HepG2 (cell line): ENCODE data around the gene SRSF4. TPM values are rescaled to one million over a fixed set of nuclear protein-coding genes. Genes with fewer than 3 reads are reported as not detected.

Experiments used
- ARNT ChIP-seq: fragments of 450-650 bp; IDR thresholded peaks from 2 replicates; pipeline ENCODE4 v1.6.1; 2017
- EEA1 ChIP-seq: sonication (generic); formaldehyde crosslinking; IDR thresholded peaks from 2 replicates; pipeline ENCODE4 v1.5.1; 2020; ENCODE audit warnings: mild to moderate bottlenecking, missing genetic modification reagents, borderline replicate concordance
- HNRNPL ChIP-seq: fragments of 200-400 bp; formaldehyde crosslinking; IDR thresholded peaks from 2 replicates; pipeline ENCODE4 v1.6.1; 2017; ENCODE audit warnings: mild to moderate bottlenecking, low read depth, low read length
- ISL2 ChIP-seq: sonication (generic); formaldehyde crosslinking; IDR thresholded peaks from 2 replicates; pipeline ENCODE4 v1.5.0; 2020; ENCODE audit warnings: missing genetic modification reagents
- JUND ChIP-seq: sonication (generic); formaldehyde crosslinking; IDR thresholded peaks from 2 replicates; pipeline ENCODE4 v1.8.0; 2022; ENCODE audit warnings: mild to moderate bottlenecking, missing genetic modification reagents
- KMT2B ChIP-seq: IDR thresholded peaks from 2 replicates; pipeline ENCODE4 v1.6.1; 2016; ENCODE audit warnings: missing genetic modification reagents, missing compliant biosample characterization
- MAFG ChIP-seq: sonication (generic); formaldehyde crosslinking; IDR thresholded peaks from 2 replicates; pipeline ENCODE4 v1.5.1; 2020; ENCODE audit warnings: mild to moderate bottlenecking, missing genetic modification reagents
- ONECUT2 ChIP-seq: sonication (generic); formaldehyde crosslinking; IDR thresholded peaks from 2 replicates; pipeline ENCODE4 v1.4.0; 2020; ENCODE audit warnings: missing genetic modification reagents
- POGZ ChIP-seq: sonication (generic); formaldehyde crosslinking; IDR thresholded peaks from 2 replicates; pipeline ENCODE4 v1.4.0; 2020; ENCODE audit warnings: mild to moderate bottlenecking, missing genetic modification reagents
- RFXANK ChIP-seq: IDR thresholded peaks from 2 replicates; pipeline ENCODE4 v1.6.1; 2016
- TCF7L2 ChIP-seq: IDR thresholded peaks from 2 replicates; pipeline ENCODE4 v1.6.1; 2011; ENCODE audit warnings: mild to moderate bottlenecking, low read depth, low read length, moderate library complexity
- ZFYVE20 ChIP-seq: sonication (generic); formaldehyde crosslinking; IDR thresholded peaks from 2 replicates; pipeline ENCODE4 v1.8.0; 2023; ENCODE audit warnings: low read depth, mild to moderate bottlenecking, moderate library complexity, missing genetic modification reagents, borderline replicate concordance
- ZNF224 ChIP-seq: sonication (generic); formaldehyde crosslinking; IDR thresholded peaks from 2 replicates; pipeline ENCODE4 v1.5.0; 2020; ENCODE audit warnings: mild to moderate bottlenecking, missing genetic modification reagents
- ZNF232 ChIP-seq: sonication (generic); formaldehyde crosslinking; IDR thresholded peaks from 2 replicates; pipeline ENCODE4 v1.4.0; 2020; ENCODE audit warnings: missing genetic modification reagents, borderline replicate concordance
- ZNF468 ChIP-seq: sonication (generic); formaldehyde crosslinking; IDR thresholded peaks from 2 replicates; pipeline ENCODE4 v1.8.0; 2022; ENCODE audit warnings: mild to moderate bottlenecking, moderate library complexity, missing genetic modification reagents
- ZNF557 ChIP-seq: sonication (generic); formaldehyde crosslinking; IDR thresholded peaks from 2 replicates; pipeline ENCODE4 v1.4.0; 2020; ENCODE audit warnings: missing genetic modification reagents
- ZNF567 ChIP-seq: sonication (generic); formaldehyde crosslinking; IDR thresholded peaks from 2 replicates; pipeline ENCODE4 v1.8.1; 2023; ENCODE audit warnings: mild to moderate bottlenecking, missing genetic modification reagents, borderline replicate concordance
- ZNF629 ChIP-seq: sonication (generic); formaldehyde crosslinking; conservative IDR thresholded peaks from 2 replicates; pipeline ENCODE4 v1.5.0; 2020; ENCODE audit warnings: missing genetic modification reagents
- polyA plus RNA-seq, 8 experiments: library from polyadenylated mRNA; depleted of rRNA in 3 of 8; stranded (reverse) in 7 of 8; unstranded in 1 of 8; fragments of >200 nt; fragmentation: Illumina TruSeq in 4 of 8; extraction: Trizol in 4 of 8; gene quantifications; 2 replicates each; pipeline versions ENCODE4 v1.2.1 to v1.2.3, GENCODE V29; 2011 to 2016; ENCODE audit warnings: low read depth in 4 of 8, missing spikeins in 1 of 8, mixed read lengths in 1 of 8; ENCODE audit not compliant: insufficient read depth in 1 of 8
- total RNA-seq, 5 experiments: library from RNA; depleted of rRNA; stranded (reverse); fragments of >200 nt; fragmentation: Illumina TruSeq; extraction: Trizol; gene quantifications; 2 replicates each; pipeline ENCODE4 v1.2.3, GENCODE V29; 2016; ENCODE audit warnings: low read depth in 1 of 5
- TF ChIP-seq, protein P1 (sequence below): sonication (generic); formaldehyde crosslinking; IDR thresholded peaks from 2 replicates; pipeline ENCODE4 v1.4.0; 2020; ENCODE audit warnings: missing genetic modification reagents
- TF ChIP-seq, protein P2 (sequence below): sonication (generic); formaldehyde crosslinking; IDR thresholded peaks from 2 replicates; pipeline ENCODE4 v1.4.0; 2020; ENCODE audit warnings: missing genetic modification reagents
- TF ChIP-seq, protein P3 (sequence below): sonication (generic); formaldehyde crosslinking; IDR thresholded peaks from 2 replicates; pipeline ENCODE4 v1.5.0; 2020; ENCODE audit warnings: mild to moderate bottlenecking, missing genetic modification reagents
- TF ChIP-seq, protein P4 (sequence below): IDR thresholded peaks from 2 replicates; pipeline ENCODE4 v1.4.0; 2020; ENCODE audit warnings: mild to moderate bottlenecking, missing genetic modification reagents

Gene SRSF4
- total and polyA plus RNA-seq, 2 of the 13 experiments (the other 11 are each of a cell fraction or from before 2014, with no cell fraction given): 37.7 to 50.9 TPM

DNA sequence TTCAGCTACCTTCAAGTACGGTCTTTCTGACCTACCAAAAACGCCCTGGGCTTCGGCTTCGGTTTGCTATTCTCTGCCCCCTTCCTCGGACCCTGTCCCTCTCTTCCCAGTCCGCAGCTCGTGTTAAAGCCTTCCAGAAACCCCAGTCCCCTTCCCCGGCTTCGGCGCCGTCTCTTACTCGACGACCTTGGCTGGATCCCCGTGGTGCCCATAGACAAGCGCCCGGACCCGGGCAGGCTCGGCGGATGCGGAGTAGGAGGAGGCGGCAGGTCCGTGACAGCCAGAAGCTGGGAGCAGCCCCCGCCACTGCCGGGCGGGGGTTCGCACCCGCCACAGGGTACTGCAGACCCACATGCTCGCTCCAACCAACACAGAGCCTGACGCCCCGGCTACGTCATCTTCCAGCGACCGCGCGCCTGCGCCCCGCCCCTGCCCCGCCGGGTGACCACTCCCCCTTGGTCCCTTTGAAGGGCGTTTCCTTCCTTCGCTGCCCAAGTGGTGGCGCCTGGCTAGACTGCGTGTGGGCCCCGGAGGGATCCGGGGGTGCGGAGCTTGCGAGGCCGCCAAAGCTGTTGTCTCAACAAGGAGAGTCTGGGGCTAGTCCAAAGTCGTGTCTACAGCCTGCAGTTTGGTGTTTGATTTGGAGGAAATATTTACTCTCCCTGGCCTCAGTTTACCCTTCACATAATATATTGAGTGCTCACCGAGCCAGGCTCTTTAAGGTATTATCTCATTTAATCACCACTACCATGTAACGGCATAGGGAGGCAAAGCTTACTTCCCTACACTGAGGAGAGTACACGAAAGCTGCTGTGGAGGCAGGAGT is 49.1 kb upstream of the SRSF4 start, which contains the start of gene MECR (continued):
- TF ChIP-seq ZNF224 (CRISPR knock-in tag) (no peak), JUND (CRISPR knock-in tag) (no peak), ISL2 (CRISPR knock-in tag) (peak; percentile 57; the same call in 1 of the 2 replicates), ZNF567 (CRISPR knock-in tag) (peak; percentile 68; the same call in 1 of the 2 replicates), ARNT (no peak), EEA1 (CRISPR knock-in tag) (no peak), KMT2B (CRISPR knock-in tag) (peak; percentile 91), ZFYVE20 (no peak), MAFG (CRISPR knock-in tag) (no peak), RFXANK (CRISPR knock-in tag) (no peak), ZNF468 (CRISPR knock-in tag) (no peak), ZNF629 (CRISPR knock-in tag) (no peak), TCF7L2 (no peak), ZNF557 (CRISPR knock-in tag) (no peak), ZNF232 (CRISPR knock-in tag) (peak; percentile 23; the same call in 1 of the 2 replicates), ONECUT2 (no peak), POGZ (peak; percentile 66), HNRNPL (0 out of 2 replicates have a peak, but pooled peaks have one; percentile 26)
- TF ChIP-seq, protein P1, sequence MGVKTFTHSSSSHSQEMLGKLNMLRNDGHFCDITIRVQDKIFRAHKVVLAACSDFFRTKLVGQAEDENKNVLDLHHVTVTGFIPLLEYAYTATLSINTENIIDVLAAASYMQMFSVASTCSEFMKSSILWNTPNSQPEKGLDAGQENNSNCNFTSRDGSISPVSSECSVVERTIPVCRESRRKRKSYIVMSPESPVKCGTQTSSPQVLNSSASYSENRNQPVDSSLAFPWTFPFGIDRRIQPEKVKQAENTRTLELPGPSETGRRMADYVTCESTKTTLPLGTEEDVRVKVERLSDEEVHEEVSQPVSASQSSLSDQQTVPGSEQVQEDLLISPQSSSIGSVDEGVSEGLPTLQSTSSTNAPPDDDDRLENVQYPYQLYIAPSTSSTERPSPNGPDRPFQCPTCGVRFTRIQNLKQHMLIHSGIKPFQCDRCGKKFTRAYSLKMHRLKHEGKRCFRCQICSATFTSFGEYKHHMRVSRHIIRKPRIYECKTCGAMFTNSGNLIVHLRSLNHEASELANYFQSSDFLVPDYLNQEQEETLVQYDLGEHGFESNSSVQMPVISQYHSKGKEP (CRISPR knock-in tag): no peak
- TF ChIP-seq, protein P2, sequence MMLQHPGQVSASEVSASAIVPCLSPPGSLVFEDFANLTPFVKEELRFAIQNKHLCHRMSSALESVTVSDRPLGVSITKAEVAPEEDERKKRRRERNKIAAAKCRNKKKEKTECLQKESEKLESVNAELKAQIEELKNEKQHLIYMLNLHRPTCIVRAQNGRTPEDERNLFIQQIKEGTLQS: 0 out of 2 replicates have a peak, but pooled peaks have one; percentile 20
- TF ChIP-seq, protein P3, sequence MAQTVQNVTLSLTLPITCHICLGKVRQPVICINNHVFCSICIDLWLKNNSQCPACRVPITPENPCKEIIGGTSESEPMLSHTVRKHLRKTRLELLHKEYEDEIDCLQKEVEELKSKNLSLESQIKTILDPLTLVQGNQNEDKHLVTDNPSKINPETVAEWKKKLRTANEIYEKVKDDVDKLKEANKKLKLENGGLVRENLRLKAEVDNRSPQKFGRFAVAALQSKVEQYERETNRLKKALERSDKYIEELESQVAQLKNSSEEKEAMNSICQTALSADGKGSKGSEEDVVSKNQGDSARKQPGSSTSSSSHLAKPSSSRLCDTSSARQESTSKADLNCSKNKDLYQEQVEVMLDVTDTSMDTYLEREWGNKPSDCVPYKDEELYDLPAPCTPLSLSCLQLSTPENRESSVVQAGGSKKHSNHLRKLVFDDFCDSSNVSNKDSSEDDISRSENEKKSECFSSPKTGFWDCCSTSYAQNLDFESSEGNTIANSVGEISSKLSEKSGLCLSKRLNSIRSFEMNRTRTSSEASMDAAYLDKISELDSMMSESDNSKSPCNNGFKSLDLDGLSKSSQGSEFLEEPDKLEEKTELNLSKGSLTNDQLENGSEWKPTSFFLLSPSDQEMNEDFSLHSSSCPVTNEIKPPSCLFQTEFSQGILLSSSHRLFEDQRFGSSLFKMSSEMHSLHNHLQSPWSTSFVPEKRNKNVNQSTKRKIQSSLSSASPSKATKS (CRISPR knock-in tag): no peak
- TF ChIP-seq, protein P4, sequence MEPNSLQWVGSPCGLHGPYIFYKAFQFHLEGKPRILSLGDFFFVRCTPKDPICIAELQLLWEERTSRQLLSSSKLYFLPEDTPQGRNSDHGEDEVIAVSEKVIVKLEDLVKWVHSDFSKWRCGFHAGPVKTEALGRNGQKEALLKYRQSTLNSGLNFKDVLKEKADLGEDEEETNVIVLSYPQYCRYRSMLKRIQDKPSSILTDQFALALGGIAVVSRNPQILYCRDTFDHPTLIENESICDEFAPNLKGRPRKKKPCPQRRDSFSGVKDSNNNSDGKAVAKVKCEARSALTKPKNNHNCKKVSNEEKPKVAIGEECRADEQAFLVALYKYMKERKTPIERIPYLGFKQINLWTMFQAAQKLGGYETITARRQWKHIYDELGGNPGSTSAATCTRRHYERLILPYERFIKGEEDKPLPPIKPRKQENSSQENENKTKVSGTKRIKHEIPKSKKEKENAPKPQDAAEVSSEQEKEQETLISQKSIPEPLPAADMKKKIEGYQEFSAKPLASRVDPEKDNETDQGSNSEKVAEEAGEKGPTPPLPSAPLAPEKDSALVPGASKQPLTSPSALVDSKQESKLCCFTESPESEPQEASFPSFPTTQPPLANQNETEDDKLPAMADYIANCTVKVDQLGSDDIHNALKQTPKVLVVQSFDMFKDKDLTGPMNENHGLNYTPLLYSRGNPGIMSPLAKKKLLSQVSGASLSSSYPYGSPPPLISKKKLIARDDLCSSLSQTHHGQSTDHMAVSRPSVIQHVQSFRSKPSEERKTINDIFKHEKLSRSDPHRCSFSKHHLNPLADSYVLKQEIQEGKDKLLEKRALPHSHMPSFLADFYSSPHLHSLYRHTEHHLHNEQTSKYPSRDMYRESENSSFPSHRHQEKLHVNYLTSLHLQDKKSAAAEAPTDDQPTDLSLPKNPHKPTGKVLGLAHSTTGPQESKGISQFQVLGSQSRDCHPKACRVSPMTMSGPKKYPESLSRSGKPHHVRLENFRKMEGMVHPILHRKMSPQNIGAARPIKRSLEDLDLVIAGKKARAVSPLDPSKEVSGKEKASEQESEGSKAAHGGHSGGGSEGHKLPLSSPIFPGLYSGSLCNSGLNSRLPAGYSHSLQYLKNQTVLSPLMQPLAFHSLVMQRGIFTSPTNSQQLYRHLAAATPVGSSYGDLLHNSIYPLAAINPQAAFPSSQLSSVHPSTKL: peak; percentile 50; the same call in 1 of the 2 replicates
